ENCODE results near the gene CDH4. TPM values are rescaled to one million over a fixed set of nuclear protein-coding genes. Genes with fewer than 3 reads are reported as not detected.
A peak's percentile ranks its signal among the peaks of the same experiment; 100 is the strongest.

CDH4 gene
- 7.8 and 8.9 TPM in 2 replicates for total RNA-seq
- long read RNA-seq, partial matches to known transcripts, result 0 of 1 reads
- long read RNA-seq, other reads (novel, unspliced or antisense), result 1 of 1 reads

- Mint-ChIP-seq H3K9me3 (no peaks in the 10 kb centered on the region), H3K36me3 (ENCODE audit: low read depth) (peaks cover under 1% of the 10 kb centered on the region), H3K27me3 (ENCODE audit: low read depth) (peaks cover 50% of the 10 kb centered on the region), H3K4me1 (peaks cover 15% of the 10 kb centered on the region), H3K27ac (ENCODE audit: unreplicated experiment) (no peak within 1 kb of the TSS), H3K4me3 (peak within 1 kb of the TSS; percentile 86)
- DNase-seq (ENCODE audit: low read depth, low spot score), result peak; percentile 16
- TF ChIP-seq CTCF (conservative IDR thresholded peaks at IDR 0.05), result no peak
These were observed at the start of gene CDH4 for GRCh38 chr20:61251529-61252393. TSS of gene CDH4 (plus strand) at chr20:61252261.

- no peak overlapping the region for H3K27ac Mint-ChIP-seq (ENCODE audit: unreplicated experiment)
- H3K4me3 Mint-ChIP-seq, result no peak overlapping the region
- peaks cover 7% of the 10 kb centered on the region for H3K9me3 Mint-ChIP-seq
- no peaks in the 10 kb centered on the region for H3K4me1 Mint-ChIP-seq
- TF ChIP-seq CTCF (conservative IDR thresholded peaks at IDR 0.05), result no peak
- H3K36me3 Mint-ChIP-seq (ENCODE audit: low read depth), result peaks cover 3% of the 10 kb centered on the region
- peaks cover 48% of the 10 kb centered on the region for H3K27me3 Mint-ChIP-seq (ENCODE audit: low read depth)
- DNase-seq (ENCODE audit: low read depth, low spot score), result no peak
These were observed 48.7 kb upstream of the CDH4 start for GRCh38 chr20:61203320-61203719.

- H3K9me3 Mint-ChIP-seq, result peaks cover 4% of the 10 kb centered on the region
- no peak overlapping the region for H3K4me3 Mint-ChIP-seq
- peaks cover 3% of the 10 kb centered on the region for H3K36me3 Mint-ChIP-seq (ENCODE audit: low read depth)
- no peak overlapping the region for H3K27ac Mint-ChIP-seq (ENCODE audit: unreplicated experiment)
- H3K27me3 Mint-ChIP-seq (ENCODE audit: low read depth), result peaks cover 41% of the 10 kb centered on the region
- H3K4me1 Mint-ChIP-seq, result no peaks in the 10 kb centered on the region
- no peak for TF ChIP-seq CTCF (conservative IDR thresholded peaks at IDR 0.05)
- no peak for DNase-seq (ENCODE audit: low read depth, low spot score)
These were observed 47.9 kb upstream of the CDH4 start for GRCh38 chr20:61204206-61204605.

GRCh38 chr20:61205769-61206168 lies 46.3 kb upstream of the CDH4 start:
- Mint-ChIP-seq H3K9me3 (peaks cover 4% of the 10 kb centered on the region), H3K36me3 (ENCODE audit: low read depth) (peaks cover 3% of the 10 kb centered on the region), H3K27me3 (ENCODE audit: low read depth) (peaks cover 27% of the 10 kb centered on the region), H3K27ac (ENCODE audit: unreplicated experiment) (no peak overlapping the region), H3K4me1 (no peaks in the 10 kb centered on the region), H3K4me3 (no peak overlapping the region)
- DNase-seq (ENCODE audit: low read depth, low spot score), result no peak
- TF ChIP-seq CTCF (conservative IDR thresholded peaks at IDR 0.05), result no peak

- peaks cover 25% of the 10 kb centered on the region for H3K27me3 Mint-ChIP-seq (ENCODE audit: low read depth)
These were observed 41.2 kb upstream of the CDH4 start for GRCh38 chr20:61210862-61211261.

More at GRCh38 chr20:61210862-61211261, 41.2 kb upstream of the CDH4 start:
- no peak overlapping the region for H3K4me3 Mint-ChIP-seq
- no peak for TF ChIP-seq CTCF (conservative IDR thresholded peaks at IDR 0.05)
- H3K36me3 Mint-ChIP-seq (ENCODE audit: low read depth), result no peaks in the 10 kb centered on the region
- no peaks in the 10 kb centered on the region for H3K9me3 Mint-ChIP-seq
- no peak for DNase-seq (ENCODE audit: low read depth, low spot score)
- H3K4me1 Mint-ChIP-seq, result no peaks in the 10 kb centered on the region
- H3K27ac Mint-ChIP-seq (ENCODE audit: unreplicated experiment), result no peak overlapping the region

Measured in neural crest cell (in vitro differentiated cells).